Erythroblast (primary cell): Measurements from ENCODE around the gene KAZN.

Experiments
- GATA1 ChIP-seq: IDR thresholded peaks from 2 replicates; pipeline ENCODE4 v1.6.1; 2011; ENCODE audit warnings: low read depth, mild to moderate bottlenecking, control low read depth, low read length, moderate library complexity
- POLR2A ChIP-seq: IDR thresholded peaks from 2 replicates; pipeline ENCODE4 v1.6.1; 2011; ENCODE audit warnings: mild to moderate bottlenecking, low read length

DNA sequence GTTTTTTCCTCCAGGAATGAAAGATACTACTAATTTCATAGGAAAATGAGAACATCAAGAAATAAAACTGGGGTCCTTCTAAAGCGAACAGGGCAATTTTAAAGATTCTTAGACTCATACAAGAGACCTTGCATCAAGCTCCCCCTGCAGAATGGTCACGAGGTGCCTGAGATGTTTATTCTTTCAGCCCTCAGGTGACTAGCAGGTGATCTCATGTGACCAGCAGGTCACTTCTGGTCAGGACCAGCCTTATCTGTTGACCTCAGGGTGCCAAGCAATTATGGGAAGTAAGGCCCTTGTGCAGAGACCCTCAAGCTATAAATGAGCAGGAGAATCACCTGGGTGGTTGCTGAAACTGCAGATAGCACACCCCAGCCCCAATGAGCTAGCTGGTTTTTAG, 534.5 kb downstream of the KAZN start:
- TF ChIP-seq POLR2A (no peak), GATA1 (no peak)
